Parathyroid adenoma (tissue), 2 donors: ENCODE data around the gene NCAPH2.

Source experiments
- H2AFZ ChIP-seq: fragments of 300-600 bp; sonication (generic); one replicate; pipeline ENCODE4 v1.7.0; 2017; ENCODE audit warnings: antibody characterized with exemption, mild to moderate bottlenecking
- H3K27ac ChIP-seq: fragments of 300-600 bp; sonication (generic); one replicate; pipeline ENCODE4 v1.7.0; 2017
- H3K27me3 ChIP-seq: fragments of 300-600 bp; sonication (generic); one replicate; pipeline ENCODE4 v1.7.0; 2017; ENCODE audit warnings: low read length; ENCODE audit not compliant: control insufficient read depth, insufficient read depth
- H3K36me3 ChIP-seq: fragments of 300-600 bp; sonication (generic); one replicate; pipeline ENCODE4 v1.7.0; 2017; ENCODE audit warnings: low read length; ENCODE audit not compliant: control insufficient read depth, insufficient read depth
- H3K4me1 ChIP-seq: fragments of 300-600 bp; sonication (generic); one replicate; pipeline ENCODE4 v1.7.0; 2017; ENCODE audit warnings: control low read depth
- H3K4me2 ChIP-seq: fragments of 300-600 bp; sonication (generic); one replicate; pipeline ENCODE4 v1.7.0; 2017; ENCODE audit warnings: low read length
- H3K4me3 ChIP-seq: fragments of 300-600 bp; sonication (generic); one replicate; pipeline ENCODE4 v1.7.0; 2017; ENCODE audit warnings: low read depth, low read length
- H3K79me2 ChIP-seq: fragments of 300-600 bp; sonication (generic); one replicate; pipeline ENCODE4 v1.7.0; 2017; ENCODE audit warnings: control low read depth
- H3K9ac ChIP-seq: fragments of 300-600 bp; sonication (generic); one replicate; pipeline ENCODE4 v1.7.0; 2017; ENCODE audit warnings: mild to moderate bottlenecking
- H3K9me3 ChIP-seq: fragments of 300-600 bp; sonication (generic); one replicate; pipeline ENCODE4 v1.7.0; 2017; ENCODE audit warnings: low read length; ENCODE audit not compliant: control insufficient read depth
- CTCF ChIP-seq: fragments of 300-600 bp; sonication (generic); IDR thresholded peaks from one replicate; pipeline ENCODE4 v1.7.0; 2017; ENCODE audit warnings: antibody characterized with exemption, mild to moderate bottlenecking
- donor health status: primary hyperparathyroidism.

The NCAPH2 gene

GRCh38 chr22:50488886-50489285 is 19.1 kb upstream of the NCAPH2 start:
- H3K79me2 ChIP-seq = no peaks in the 10 kb centered on the region
- H3K4me1 ChIP-seq = no peaks in the 10 kb centered on the region
- TF ChIP-seq CTCF = no peak
- no peaks in the 10 kb centered on the region for H3K36me3 ChIP-seq
- H3K27me3 ChIP-seq = no peaks in the 10 kb centered on the region
- no peak overlapping the region for H2AFZ ChIP-seq
- H3K27ac ChIP-seq = no peak overlapping the region
- H3K4me2 ChIP-seq = no peak overlapping the region
- H3K9me3 ChIP-seq = no peaks in the 10 kb centered on the region
- H3K9ac ChIP-seq = no peak overlapping the region
- no peak overlapping the region for H3K4me3 ChIP-seq

- Histone ChIP-seq H2AFZ (no peak overlapping the region), H3K4me2 (no peak overlapping the region), H3K9ac (no peak overlapping the region), H3K4me1 (no peaks in the 10 kb centered on the region), H3K27ac (no peak overlapping the region), H3K79me2 (no peaks in the 10 kb centered on the region), H3K4me3 (no peak overlapping the region), H3K27me3 (no peaks in the 10 kb centered on the region), H3K9me3 (no peaks in the 10 kb centered on the region), H3K36me3 (no peaks in the 10 kb centered on the region)
- TF ChIP-seq CTCF = no peak
Measured at GRCh38 chr22:50489363-50490243, 18.4 kb upstream of the NCAPH2 start.

- no peak overlapping the region for H3K9ac ChIP-seq
- no peak overlapping the region for H3K4me2 ChIP-seq
- H3K79me2 ChIP-seq = no peaks in the 10 kb centered on the region
- H3K27ac ChIP-seq = no peak overlapping the region
- H3K4me1 ChIP-seq = no peaks in the 10 kb centered on the region
- H3K9me3 ChIP-seq = no peaks in the 10 kb centered on the region
- TF ChIP-seq CTCF = no peak
- H2AFZ ChIP-seq = no peak overlapping the region
- no peaks in the 10 kb centered on the region for H3K27me3 ChIP-seq
- H3K4me3 ChIP-seq = no peak overlapping the region
- H3K36me3 ChIP-seq = no peaks in the 10 kb centered on the region
Measured at GRCh38 chr22:50490531-50491308, 17.3 kb upstream of the NCAPH2 start.

GRCh38 chr22:50497093-50497492 is 10.9 kb upstream of the NCAPH2 start:
- Histone ChIP-seq H3K27me3 (no peaks in the 10 kb centered on the region), H3K79me2 (no peaks in the 10 kb centered on the region), H2AFZ (no peak overlapping the region), H3K36me3 (no peaks in the 10 kb centered on the region), H3K4me3 (no peak overlapping the region), H3K4me2 (no peak overlapping the region), H3K9ac (no peak overlapping the region), H3K4me1 (no peaks in the 10 kb centered on the region), H3K27ac (no peak overlapping the region), H3K9me3 (no peaks in the 10 kb centered on the region)
- TF ChIP-seq CTCF = no peak
